Measurements from ENCODE around the gene HYAL1.
"Not testable (repeated sequence)": the region's sequence is repeated elsewhere in the genome, so short reads cannot be mapped to it uniquely, and the experiment has no call there.

The HYAL1 gene

GRCh38 chr3:50292159-50293078, 11.0 kb downstream of the HYAL1 start, which contains the start of gene IFRD2:
IFRD2 (minus strand) TSS chr3:50292429; CDS start chr3:50292274, 155 bp downstream.
- DNase-seq, result peak; percentile 89

GRCh38 chr3:50290161-50290641, 13.2 kb downstream of the HYAL1 start:
- no peak for DNase-seq

- no peak for DNase-seq
These were observed 14.2 kb downstream of the HYAL1 start for GRCh38 chr3:50289130-50289529.

GRCh38 chr3:50288387-50289007, 14.9 kb downstream of the HYAL1 start:
- DNase-seq, result no peak

- no peak for DNase-seq
These were observed 16.1 kb downstream of the HYAL1 start for GRCh38 chr3:50287262-50287661.

GRCh38 chr3:50286322-50287227, 16.8 kb downstream of the HYAL1 start:
- no peak for DNase-seq

- DNase-seq, result not testable (repeated sequence)
These were observed 19.3 kb downstream of the HYAL1 start for GRCh38 chr3:50284121-50284520.

- no peak for DNase-seq
These were observed 23.9 kb downstream of the HYAL1 start for GRCh38 chr3:50279255-50280016.

GRCh38 chr3:50278880-50279224, 24.5 kb downstream of the HYAL1 start, which contains the start of gene LSMEM2:
LSMEM2 (plus strand) TSS chr3:50279087; CDS start chr3:50279114, 27 bp downstream.
- DNase-seq, result no peak

- no peak for DNase-seq
These were observed 25.1 kb downstream of the HYAL1 start for GRCh38 chr3:50278123-50278879.

- no peak for DNase-seq
These were observed 26.6 kb downstream of the HYAL1 start for GRCh38 chr3:50276762-50277101.

GRCh38 chr3:50275996-50276761, 27.2 kb downstream of the HYAL1 start:
- peak; percentile 34 for DNase-seq

GRCh38 chr3:50275141-50275995, 28.0 kb downstream of the HYAL1 start:
- DNase-seq, result no peak

- DNase-seq, result no peak
These were observed 28.8 kb downstream of the HYAL1 start for GRCh38 chr3:50274371-50275104.

- DNase-seq, result no peak
These were observed 29.7 kb downstream of the HYAL1 start for GRCh38 chr3:50273689-50274065.

GRCh38 chr3:50272911-50273688, 30.3 kb downstream of the HYAL1 start:
- peak; percentile 67 for DNase-seq

- not testable (repeated sequence) for DNase-seq
These were observed 30.9 kb downstream of the HYAL1 start for GRCh38 chr3:50272538-50272910.

- DNase-seq, result no peak
These were observed 31.9 kb downstream of the HYAL1 start for GRCh38 chr3:50271314-50271936.
